Neural crest cell (in vitro differentiated cells): ENCODE measurements around the gene TTC38. TPM values are rescaled to one million over a fixed set of nuclear protein-coding genes. Genes with fewer than 3 reads are reported as not detected.

Experiments
- DNase-seq: peaks from one replicate; pipeline ENCODE4 v3.0.0; 2021; ENCODE audit warnings: low read depth, mixed read lengths, low spot score
- H3K27ac Mint-ChIP-seq: one replicate; pipeline ENCODE4 v1.8.0; 2021; ENCODE audit warnings: mild to moderate bottlenecking, mixed read lengths; ENCODE audit not compliant: unreplicated experiment
- H3K27me3 Mint-ChIP-seq: 2 replicates; pipeline ENCODE4 v1.8.0; 2021; ENCODE audit warnings: low read depth, mild to moderate bottlenecking, mixed read lengths
- H3K36me3 Mint-ChIP-seq: 2 replicates; pipeline ENCODE4 v1.8.0; 2021; ENCODE audit warnings: low read depth, mild to moderate bottlenecking, mixed read lengths
- H3K4me1 Mint-ChIP-seq: 2 replicates; pipeline ENCODE4 v1.8.0; 2021; ENCODE audit warnings: mixed read lengths
- H3K4me3 Mint-ChIP-seq: one replicate; pipeline ENCODE4 v1.8.0; 2021; ENCODE audit warnings: mild to moderate bottlenecking, mixed read lengths
- H3K9me3 Mint-ChIP-seq: 2 replicates; pipeline ENCODE4 v1.8.0; 2021; ENCODE audit warnings: mixed read lengths
- total RNA-seq: library from RNA; stranded (reverse); gene quantifications from 2 replicates; pipeline ENCODE4 v1.2.1, GENCODE V29; 2021
- TF ChIP-seq, protein P1 (sequence below): fragments of 200-600 bp; sonication (generic); conservative IDR thresholded peaks from 2 replicates; pipeline ENCODE4 v1.5.0; 2021; ENCODE audit warnings: antibody characterized with exemption, mild to moderate bottlenecking

TTC38 gene
- total RNA-seq, 1 donor from 2014 or later = 34.8 TPM

GRCh38 chr22:46240506-46240905, 27.3 kb upstream of the TTC38 start:
- Mint-ChIP-seq H3K36me3 (no peaks in the 10 kb centered on the region), H3K9me3 (no peaks in the 10 kb centered on the region), H3K27ac (no peak overlapping the region), H3K4me3 (no peak overlapping the region), H3K27me3 (no peaks in the 10 kb centered on the region), H3K4me1 (no peaks in the 10 kb centered on the region)
- TF ChIP-seq, protein P1, sequence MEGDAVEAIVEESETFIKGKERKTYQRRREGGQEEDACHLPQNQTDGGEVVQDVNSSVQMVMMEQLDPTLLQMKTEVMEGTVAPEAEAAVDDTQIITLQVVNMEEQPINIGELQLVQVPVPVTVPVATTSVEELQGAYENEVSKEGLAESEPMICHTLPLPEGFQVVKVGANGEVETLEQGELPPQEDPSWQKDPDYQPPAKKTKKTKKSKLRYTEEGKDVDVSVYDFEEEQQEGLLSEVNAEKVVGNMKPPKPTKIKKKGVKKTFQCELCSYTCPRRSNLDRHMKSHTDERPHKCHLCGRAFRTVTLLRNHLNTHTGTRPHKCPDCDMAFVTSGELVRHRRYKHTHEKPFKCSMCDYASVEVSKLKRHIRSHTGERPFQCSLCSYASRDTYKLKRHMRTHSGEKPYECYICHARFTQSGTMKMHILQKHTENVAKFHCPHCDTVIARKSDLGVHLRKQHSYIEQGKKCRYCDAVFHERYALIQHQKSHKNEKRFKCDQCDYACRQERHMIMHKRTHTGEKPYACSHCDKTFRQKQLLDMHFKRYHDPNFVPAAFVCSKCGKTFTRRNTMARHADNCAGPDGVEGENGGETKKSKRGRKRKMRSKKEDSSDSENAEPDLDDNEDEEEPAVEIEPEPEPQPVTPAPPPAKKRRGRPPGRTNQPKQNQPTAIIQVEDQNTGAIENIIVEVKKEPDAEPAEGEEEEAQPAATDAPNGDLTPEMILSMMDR = no peak
- no peak for DNase-seq

DNA sequence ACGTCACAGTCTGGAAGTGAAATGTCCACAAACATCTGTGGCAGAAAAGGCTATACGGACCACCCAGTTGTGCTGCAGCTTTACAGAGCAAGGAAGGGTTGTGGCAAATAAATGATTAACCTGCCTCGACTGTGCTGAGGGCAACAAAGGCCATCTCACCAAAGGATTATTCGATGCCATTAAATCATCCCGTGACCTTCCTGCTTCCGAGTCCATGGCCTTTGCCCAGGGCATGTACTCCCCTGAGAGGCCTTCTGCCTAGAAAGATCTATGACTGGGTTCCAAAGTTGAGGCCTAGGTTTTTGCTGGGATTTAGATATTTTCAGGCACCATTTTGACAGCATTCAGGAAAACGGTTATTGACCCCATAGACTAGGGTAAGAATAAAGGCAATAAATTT, 26.9 kb upstream of the TTC38 start:
- no peaks in the 10 kb centered on the region for H3K27me3 Mint-ChIP-seq
- no peak for DNase-seq
- TF ChIP-seq, protein P1 = no peak
- H3K4me1 Mint-ChIP-seq = peaks cover 4% of the 10 kb centered on the region
- H3K9me3 Mint-ChIP-seq = no peaks in the 10 kb centered on the region
- H3K27ac Mint-ChIP-seq = no peak overlapping the region
- no peaks in the 10 kb centered on the region for H3K36me3 Mint-ChIP-seq
- H3K4me3 Mint-ChIP-seq = no peak overlapping the region

DNA sequence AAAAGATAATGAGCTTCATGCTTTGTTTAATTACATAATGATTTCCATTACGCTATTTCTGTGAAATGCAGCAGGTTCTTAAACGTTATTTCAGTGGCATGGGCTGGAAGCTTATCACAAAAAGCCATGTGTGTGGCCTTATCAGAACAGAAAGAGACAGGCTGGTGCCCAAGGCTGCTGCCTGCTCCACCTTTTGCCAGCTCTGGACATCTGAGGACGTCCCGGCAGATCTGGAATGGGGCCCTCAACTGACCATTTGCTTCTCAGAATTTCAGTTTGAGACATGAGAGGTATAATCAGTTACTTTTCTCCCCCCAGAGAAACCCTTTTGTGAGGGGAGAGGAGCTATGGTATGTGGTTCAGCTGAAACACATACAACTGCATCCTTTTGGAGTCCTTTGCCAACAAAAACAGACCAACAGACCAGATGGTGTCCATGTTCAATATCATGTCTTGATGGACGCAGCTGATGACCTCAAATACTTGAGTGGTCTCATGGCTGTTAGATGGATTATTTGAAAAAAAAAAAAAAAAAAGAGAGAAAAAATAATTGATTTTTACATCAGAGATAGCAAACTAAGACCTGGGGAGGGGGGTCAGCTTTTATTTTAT, 26.3 kb upstream of the TTC38 start:
- DNase-seq = no peak
- Mint-ChIP-seq H3K4me3 (no peak overlapping the region), H3K4me1 (peaks cover 4% of the 10 kb centered on the region), H3K27ac (no peak overlapping the region), H3K36me3 (no peaks in the 10 kb centered on the region), H3K9me3 (no peaks in the 10 kb centered on the region), H3K27me3 (no peaks in the 10 kb centered on the region)
- TF ChIP-seq, protein P1 = no peak

DNA sequence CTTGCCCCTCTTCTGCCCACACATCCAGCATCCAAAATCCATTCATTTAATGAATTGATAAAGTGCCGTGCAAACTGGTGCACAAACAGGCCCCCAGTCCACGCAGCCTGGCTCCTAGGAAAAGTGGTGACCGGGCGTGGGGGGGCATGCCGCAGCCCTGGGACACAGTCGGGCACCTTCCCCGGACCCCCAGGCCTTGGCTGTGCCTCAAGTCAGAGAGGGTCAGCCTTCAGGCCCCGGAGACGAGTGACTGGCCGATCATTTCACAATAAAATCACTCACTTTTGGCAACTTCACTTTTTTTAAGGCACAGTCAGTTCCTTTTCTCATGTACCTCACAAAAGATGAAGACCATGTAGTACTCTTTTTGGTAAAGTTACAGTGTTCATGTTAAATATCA, 25.7 kb upstream of the TTC38 start:
- Mint-ChIP-seq H3K9me3 (no peaks in the 10 kb centered on the region), H3K36me3 (no peaks in the 10 kb centered on the region), H3K27me3 (no peaks in the 10 kb centered on the region), H3K4me1 (peaks cover 4% of the 10 kb centered on the region), H3K4me3 (no peak overlapping the region), H3K27ac (no peak overlapping the region)
- no peak for DNase-seq
- TF ChIP-seq, protein P1 = no peak

GRCh38 chr22:46244771-46245170, 23.0 kb upstream of the TTC38 start:
- Mint-ChIP-seq H3K36me3 (no peaks in the 10 kb centered on the region), H3K27me3 (no peaks in the 10 kb centered on the region), H3K4me3 (no peak overlapping the region), H3K9me3 (no peaks in the 10 kb centered on the region), H3K4me1 (peaks cover 14% of the 10 kb centered on the region), H3K27ac (no peak overlapping the region)
- no peak for DNase-seq
- TF ChIP-seq, protein P1 = no peak
